PC-3 (cell line): ENCODE results near the gene EGFLAM. TPM values are rescaled to one million over a fixed set of nuclear protein-coding genes. Genes with fewer than 3 reads are reported as not detected.

Source experiments
- ATAC-seq: fragments of 200-7000 bp; cut with Tn5 transposase; 2 replicates; pipeline ENCODE4 v1.9.1; 2020; ENCODE audit warnings: mild to moderate bottlenecking, moderate library complexity
- BruUV-seq: library from RNA; stranded (reverse); fragments of 400-500 nt; replicated peaks from 2 replicates; lab custom pipeline; 2021; lab: Mats Ljungman, UMichigan
- CTCF ChIA-PET: fragments of 300-600 bp; sonication (Branson Sonifier 250); formaldehyde crosslinking; loops from one replicate; lab custom pipeline; 2022; ENCODE audit warnings: antibody characterized with exemption; lab: Charles Lee
- POLR2A ChIA-PET: fragments of 300-600 bp; sonication (Branson Sonifier 250); formaldehyde crosslinking; loops from one replicate; lab custom pipeline; 2022; ENCODE audit warnings: antibody characterized with exemption; ENCODE audit not compliant: unreplicated experiment; lab: Charles Lee
- DNase-seq: peaks from one replicate; pipeline ENCODE4 v3.0.0-alpha.2; 2015
- H2AFZ ChIP-seq: fragments of 300-600 bp; sonication (generic); 2 replicates; pipeline ENCODE4 v1.6.0; 2016; ENCODE audit warnings: antibody characterized with exemption, low read length
- H3F3A ChIP-seq: fragments of 300-600 bp; sonication (generic); one replicate; pipeline ENCODE4 v1.6.0; 2017; ENCODE audit warnings: antibody characterized with exemption, low read length, control low read depth, mild to moderate bottlenecking; ENCODE audit not compliant: unreplicated experiment
- H3K27ac ChIP-seq: fragments of 300-600 bp; sonication (generic); 2 replicates; pipeline ENCODE4 v1.5.1; 2016; ENCODE audit warnings: mild to moderate bottlenecking, low read length
- H3K27me3 ChIP-seq: fragments of 300-600 bp; sonication (generic); 2 replicates; pipeline ENCODE4 v1.6.1; 2016; ENCODE audit warnings: low read length, mixed read lengths
- H3K36me3 ChIP-seq: fragments of 300-600 bp; sonication (generic); 2 replicates; pipeline ENCODE4 v1.6.1; 2016; ENCODE audit warnings: low read depth, mixed run types, low read length, mixed read lengths
- H3K4me1 ChIP-seq: fragments of 300-600 bp; sonication (generic); 2 replicates; pipeline ENCODE4 v1.5.1; 2016; ENCODE audit warnings: low read length; ENCODE audit not compliant: insufficient read depth
- H3K4me2 ChIP-seq: fragments of 300-600 bp; sonication (generic); 2 replicates; pipeline ENCODE4 v1.6.0; 2016; ENCODE audit warnings: low read length
- H3K4me3 ChIP-seq: fragments of 300-600 bp; sonication (generic); 2 replicates; pipeline ENCODE4 v1.5.1; 2016; ENCODE audit warnings: mild to moderate bottlenecking, low read length, mixed read lengths
- H3K79me2 ChIP-seq: fragments of 300-600 bp; sonication (generic); 2 replicates; pipeline ENCODE4 v1.6.1; 2017; ENCODE audit warnings: low read length, mixed read lengths
- H3K9ac ChIP-seq: fragments of 300-600 bp; sonication (generic); 2 replicates; pipeline ENCODE4 v1.6.0; 2016; ENCODE audit warnings: mild to moderate bottlenecking, low read length
- H3K9me2 ChIP-seq: fragments of 300-600 bp; sonication (generic); replicated peaks from 2 replicates; pipeline ENCODE4 v1.6.1; 2016; ENCODE audit warnings: mixed run types, low read length, mixed read lengths
- H3K9me3 ChIP-seq: fragments of 300-600 bp; sonication (generic); 2 replicates; pipeline ENCODE4 v1.6.1; 2016; ENCODE audit warnings: low read length, mixed read lengths
- H4K20me1 ChIP-seq: fragments of 300-600 bp; sonication (generic); 2 replicates; pipeline ENCODE4 v1.6.1; 2016; ENCODE audit warnings: low read length, mixed read lengths
- EZH2 ChIP-seq: fragments of 300-600 bp; sonication (generic); IDR thresholded peaks from one replicate; pipeline ENCODE4 v1.6.1; 2017; ENCODE audit warnings: antibody characterized with exemption, mild to moderate bottlenecking, low read length; ENCODE audit not compliant: unreplicated experiment
- EZH2phosphoT487 ChIP-seq: fragments of 300-600 bp; sonication (generic); IDR thresholded peaks from 2 replicates; pipeline ENCODE4 v1.6.1; 2018; ENCODE audit warnings: mild to moderate bottlenecking, antibody characterized with exemption, low read length, borderline replicate concordance
- intact Hi-C: fragments of 100-400 bp; cut with micrococcal nuclease; formaldehyde crosslinking; loops from 2 replicates; pipeline ENCODE4 v1.9.0; 2023
- total RNA-seq: library from RNA; depleted of rRNA; stranded (reverse); fragments of >200 nt; gene quantifications from 2 replicates; pipeline ENCODE4 v1.2.3, GENCODE V29; 2014
- TF ChIP-seq, protein P1 (sequence below): fragments of 300-600 bp; sonication (generic); conservative IDR thresholded peaks from 2 replicates; pipeline ENCODE4 v1.5.1; 2017; ENCODE audit warnings: antibody characterized with exemption, low read depth, mild to moderate bottlenecking, low read length

EGFLAM gene
- total RNA-seq, 1 experiment from 2014 or later = not detected

DNA sequence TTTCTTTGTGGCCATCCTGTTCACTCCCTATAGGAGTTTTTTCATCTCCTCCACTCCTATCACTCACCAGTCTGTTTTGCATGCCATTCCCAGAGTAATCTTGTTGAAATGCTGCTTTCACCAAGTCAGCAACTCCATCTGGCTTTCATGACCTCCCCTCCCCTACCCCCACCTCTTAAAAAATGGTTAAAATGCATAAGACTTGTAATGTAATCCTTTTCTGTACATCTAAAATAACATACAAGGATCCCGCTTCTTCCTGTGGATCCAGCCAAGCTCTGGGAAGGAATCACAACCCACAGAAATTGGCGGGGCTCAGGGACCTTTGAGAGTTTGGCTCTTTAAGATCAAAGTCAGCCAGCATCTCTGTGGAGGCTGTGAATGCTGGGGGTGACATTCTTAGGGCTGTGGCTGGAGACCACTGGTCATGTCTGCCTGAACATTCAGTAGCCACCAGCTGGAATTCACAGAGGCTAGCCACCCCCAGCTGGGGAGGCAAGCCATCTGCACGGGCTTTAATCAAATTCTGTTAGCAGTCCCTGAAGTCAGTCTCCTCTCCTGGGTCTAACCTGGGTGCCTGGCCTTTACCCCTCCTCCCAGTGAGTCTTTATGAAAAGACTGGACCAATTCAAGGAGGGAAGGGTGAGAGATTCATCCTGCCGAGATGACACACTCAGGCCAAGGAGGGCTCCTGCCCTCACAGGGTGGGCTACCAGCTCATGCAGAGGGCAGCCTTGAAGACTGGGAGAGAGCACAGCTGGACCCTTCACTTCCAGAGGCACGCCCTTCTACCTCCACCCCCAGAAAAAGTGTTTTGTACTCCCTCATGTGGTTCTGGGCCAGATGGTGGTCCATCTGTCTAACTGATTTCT, 165.2 kb downstream of the EGFLAM start:
- BruUV-seq = no TSS peak
- CTCF ChIA-PET = no interaction called here
- Histone ChIP-seq H3F3A (no peaks in the 10 kb centered on the region), H3K4me1 (peaks cover 5% of the 10 kb centered on the region), H3K4me3 (no peak overlapping the region), H3K36me3 (no peaks in the 10 kb centered on the region), H4K20me1 (no peaks in the 10 kb centered on the region), H3K27ac (no peak overlapping the region), H3K9ac (no peak overlapping the region), H3K4me2 (no peak overlapping the region), H3K27me3 (0 out of 2 replicates have a peak, but pooled peaks cover 3% of the 10 kb centered on the region), H2AFZ (no peak overlapping the region), H3K79me2 (no peaks in the 10 kb centered on the region), H3K9me2 (no peaks in the 10 kb centered on the region), H3K9me3 (no peaks in the 10 kb centered on the region)
- intact Hi-C loops = loop anchor here (5.0 kb wide), 1 partner anchor 41 kb away; no protein-coding TSS in a partner anchor
- ATAC-seq (no peak), DNase-seq (no peak)
- POLR2A ChIA-PET = no interaction called here
- no peak for TF ChIP-seq EZH2phosphoT487

DNA sequence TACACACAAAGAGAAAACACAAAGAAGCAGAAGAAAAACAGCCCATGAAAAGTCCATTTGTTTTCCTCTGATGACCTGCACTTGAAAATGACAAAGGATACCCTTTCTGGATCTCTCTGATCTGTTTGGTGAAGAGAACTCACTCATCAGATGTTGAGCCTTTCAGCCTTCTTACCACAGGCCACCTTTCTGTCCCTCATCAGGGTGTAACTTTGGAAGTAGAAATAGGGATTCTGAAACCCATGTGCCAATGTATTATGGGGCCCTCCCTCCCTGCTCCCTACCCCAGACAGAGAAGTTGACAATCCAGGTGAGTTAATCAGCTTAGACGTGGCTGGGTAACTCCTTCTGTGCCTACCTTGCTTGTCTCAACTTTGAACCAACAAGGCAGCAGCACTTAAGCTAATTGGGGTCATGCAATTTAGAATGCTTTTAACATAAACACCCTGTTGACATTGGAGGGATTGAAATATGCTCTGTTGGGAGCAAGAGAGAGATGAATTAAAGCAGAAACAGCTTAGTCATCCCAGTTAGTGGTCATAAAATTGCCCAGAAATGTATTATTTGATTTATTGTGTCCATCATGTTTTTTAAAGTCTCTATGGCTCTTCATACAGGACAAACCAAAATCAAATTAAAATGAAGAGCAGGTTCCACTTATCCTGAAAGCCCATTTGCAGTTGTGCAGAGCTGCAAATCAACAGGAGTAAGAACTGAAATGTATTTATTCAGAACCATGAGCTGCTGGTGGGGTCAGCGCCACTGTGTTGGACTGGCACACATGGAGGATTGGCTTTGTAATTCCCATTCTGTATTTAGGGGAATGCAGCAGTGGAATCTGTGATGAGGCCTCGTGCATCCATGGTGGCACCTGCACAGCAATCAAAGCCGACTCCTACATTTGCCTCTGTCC, 166.0 kb downstream of the EGFLAM start:
- Histone ChIP-seq H3K79me2 (no peaks in the 10 kb centered on the region), H3K9me2 (no peaks in the 10 kb centered on the region), H3K27ac (no peak overlapping the region), H2AFZ (no peak overlapping the region), H3K4me2 (no peak overlapping the region), H3K9ac (no peak overlapping the region), H3K27me3 (no peaks in the 10 kb centered on the region), H3K36me3 (no peaks in the 10 kb centered on the region), H3F3A (no peaks in the 10 kb centered on the region), H3K9me3 (no peaks in the 10 kb centered on the region), H4K20me1 (no peaks in the 10 kb centered on the region), H3K4me3 (no peak overlapping the region), H3K4me1 (peaks cover 5% of the 10 kb centered on the region)
- no peak for TF ChIP-seq EZH2phosphoT487
- TF ChIP-seq, protein P1, sequence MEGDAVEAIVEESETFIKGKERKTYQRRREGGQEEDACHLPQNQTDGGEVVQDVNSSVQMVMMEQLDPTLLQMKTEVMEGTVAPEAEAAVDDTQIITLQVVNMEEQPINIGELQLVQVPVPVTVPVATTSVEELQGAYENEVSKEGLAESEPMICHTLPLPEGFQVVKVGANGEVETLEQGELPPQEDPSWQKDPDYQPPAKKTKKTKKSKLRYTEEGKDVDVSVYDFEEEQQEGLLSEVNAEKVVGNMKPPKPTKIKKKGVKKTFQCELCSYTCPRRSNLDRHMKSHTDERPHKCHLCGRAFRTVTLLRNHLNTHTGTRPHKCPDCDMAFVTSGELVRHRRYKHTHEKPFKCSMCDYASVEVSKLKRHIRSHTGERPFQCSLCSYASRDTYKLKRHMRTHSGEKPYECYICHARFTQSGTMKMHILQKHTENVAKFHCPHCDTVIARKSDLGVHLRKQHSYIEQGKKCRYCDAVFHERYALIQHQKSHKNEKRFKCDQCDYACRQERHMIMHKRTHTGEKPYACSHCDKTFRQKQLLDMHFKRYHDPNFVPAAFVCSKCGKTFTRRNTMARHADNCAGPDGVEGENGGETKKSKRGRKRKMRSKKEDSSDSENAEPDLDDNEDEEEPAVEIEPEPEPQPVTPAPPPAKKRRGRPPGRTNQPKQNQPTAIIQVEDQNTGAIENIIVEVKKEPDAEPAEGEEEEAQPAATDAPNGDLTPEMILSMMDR = no peak
- TF ChIP-seq EZH2 = no peak
- no TSS peak for BruUV-seq
- intact Hi-C loops = loop anchor here (5.0 kb wide), 1 partner anchor 42 kb away; no protein-coding TSS in a partner anchor
- ATAC-seq (0 out of 2 replicates have a peak, but pooled peaks have one; percentile 19), DNase-seq (no peak)
- CTCF ChIA-PET = no interaction called here
- POLR2A ChIA-PET = no interaction called here

DNA sequence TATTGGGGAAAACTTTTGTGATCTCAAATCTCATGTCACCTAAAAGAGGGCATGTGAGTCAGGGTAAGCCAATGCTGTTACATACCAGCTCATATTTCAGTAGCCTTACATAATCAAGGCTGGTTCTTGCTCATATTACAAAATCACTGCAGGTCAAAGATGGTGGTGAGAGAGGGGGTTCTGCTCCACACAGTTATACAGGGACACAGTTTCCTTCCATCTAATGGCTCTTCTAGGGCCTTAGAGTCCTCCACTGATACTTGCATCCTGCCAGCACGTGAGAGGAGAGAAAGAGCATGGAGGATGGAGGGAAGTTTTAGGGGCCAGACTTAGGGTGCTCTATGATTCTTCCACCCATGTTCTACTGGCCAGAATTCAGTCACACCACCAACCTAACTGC, 168.1 kb downstream of the EGFLAM start:
- Histone ChIP-seq H4K20me1 (no peaks in the 10 kb centered on the region), H3K4me1 (no peaks in the 10 kb centered on the region; the same call in 1 of the 2 replicates), H2AFZ (no peak overlapping the region), H3K27me3 (no peaks in the 10 kb centered on the region), H3K27ac (no peak overlapping the region), H3K36me3 (no peaks in the 10 kb centered on the region), H3K79me2 (no peaks in the 10 kb centered on the region), H3K4me2 (no peak overlapping the region), H3F3A (no peaks in the 10 kb centered on the region), H3K4me3 (no peak overlapping the region), H3K9me2 (no peaks in the 10 kb centered on the region), H3K9ac (no peak overlapping the region), H3K9me3 (no peaks in the 10 kb centered on the region)
- TF ChIP-seq EZH2 = no peak
- TF ChIP-seq EZH2phosphoT487 = no peak
- TF ChIP-seq, protein P1 = no peak
- peak; percentile 36 for DNase-seq
- no TSS peak for BruUV-seq
- ATAC-seq = peak; percentile 37; the same call in 1 of the 2 replicates
- ChIA-PET CTCF (no interaction called here), POLR2A (no interaction called here)
- intact Hi-C loops = no loop called here
